CD8-positive, alpha-beta memory T cell (primary cell): ENCODE data around the gene CHSY1. TPM values are rescaled to one million over a fixed set of nuclear protein-coding genes. Genes with fewer than 3 reads are reported as not detected.

Experiments used
- CTCF ChIA-PET: fragments of 350-600 bp; sonication (Branson Sonifier 250); formaldehyde crosslinking; loops from one replicate; lab custom pipeline; 2021; ENCODE audit warnings: antibody characterized with exemption; lab: Charles Lee
- POLR2A ChIA-PET: fragments of 350-600 bp; sonication (Branson Sonifier 250); formaldehyde crosslinking; loops from one replicate; lab custom pipeline; 2021; ENCODE audit warnings: antibody characterized with exemption; lab: Charles Lee
- DNase-seq, 5 donors: peaks; one replicate each; pipeline versions ENCODE4 v3.0.0 to v3.0.0-alpha.2; 2020 to 2022; ENCODE audit warnings: mixed read lengths in 1 of 5
- H3K27ac ChIP-seq: one replicate; pipeline ENCODE4 v1.7.0; 2013; ENCODE audit warnings: low read depth, mild to moderate bottlenecking, low read length, moderate library complexity
- H3K27me3 ChIP-seq: 2 replicates; pipeline ENCODE4 v1.7.0; 2013; ENCODE audit warnings: low read length, mild to moderate bottlenecking; ENCODE audit not compliant: insufficient read depth, poor library complexity, severe bottlenecking
- H3K36me3 ChIP-seq: 2 replicates; pipeline ENCODE4 v1.7.0; 2013; ENCODE audit warnings: mild to moderate bottlenecking, low read length, moderate library complexity; ENCODE audit not compliant: insufficient read depth
- H3K4me1 ChIP-seq: 2 replicates; pipeline ENCODE4 v1.7.0; 2013; ENCODE audit warnings: mild to moderate bottlenecking, low read length, moderate library complexity; ENCODE audit not compliant: insufficient read depth
- H3K4me3 ChIP-seq: 2 replicates; pipeline ENCODE4 v1.7.0; 2013; ENCODE audit warnings: mild to moderate bottlenecking, low read length
- H3K9me3 ChIP-seq: 2 replicates; pipeline ENCODE4 v1.7.0; 2013; ENCODE audit warnings: mild to moderate bottlenecking, low read length
- H3K27ac Mint-ChIP-seq, 8 donors: one replicate each; pipeline ENCODE4 v1.8.0; 2020 to 2021; ENCODE audit warnings: mixed read lengths in 8 of 8, mild to moderate bottlenecking in 6 of 8, inconsistent platforms in 3 of 8, moderate library complexity in 3 of 8
- H3K27me3 Mint-ChIP-seq, 2 donors: one replicate each; pipeline ENCODE4 v1.8.0; 2020 to 2021; ENCODE audit warnings: mixed read lengths in 2 of 2, mild to moderate bottlenecking in 1 of 2, moderate library complexity in 1 of 2
- H3K36me3 Mint-ChIP-seq, 3 donors: one replicate each; pipeline ENCODE4 v1.8.0; 2020 to 2021; ENCODE audit warnings: mixed read lengths in 3 of 3, inconsistent platforms in 1 of 3, mild to moderate bottlenecking in 1 of 3
- H3K4me1 Mint-ChIP-seq, 3 donors: one replicate each; pipeline ENCODE4 v1.8.0; 2020 to 2021; ENCODE audit warnings: mixed read lengths in 3 of 3, inconsistent platforms in 1 of 3, mild to moderate bottlenecking in 1 of 3
- H3K4me3 Mint-ChIP-seq, 7 donors: one replicate each; pipeline ENCODE4 v1.8.0; 2020 to 2021; ENCODE audit warnings: mixed read lengths in 7 of 7, mild to moderate bottlenecking in 6 of 7, moderate library complexity in 4 of 7, inconsistent platforms in 2 of 7
- H3K9me3 Mint-ChIP-seq, 5 donors: one replicate each; pipeline ENCODE4 v1.8.0; 2020 to 2022; ENCODE audit warnings: mixed read lengths in 5 of 5, mild to moderate bottlenecking in 3 of 5, moderate library complexity in 2 of 5, inconsistent platforms in 1 of 5
- polyA plus RNA-seq: library from polyadenylated mRNA; unstranded; fragments of 300-500 nt; fragmentation: Illumina TruSeq; gene quantifications from one replicate; pipeline ENCODE4 v1.2.3, GENCODE V29; 2021
- total RNA-seq, 2 experiments: library from RNA; stranded (reverse); gene quantifications; one replicate each; pipeline ENCODE4 v1.2.3, GENCODE V29; 2021

Gene CHSY1
- total and polyA plus RNA-seq, 3 experiments from 2014 or later: 3.6 to 49.7 (median 49.4) TPM

- peaks cover 0 to 13% (median 2%) of the 10 kb centered on the region in 3 donors for H3K36me3 Mint-ChIP-seq
- no peaks in the 10 kb centered on the region for H3K9me3 Mint-ChIP-seq
- H3K4me1 ChIP-seq: peaks cover 15% of the 10 kb centered on the region
- POLR2A ChIA-PET: no interaction called here
- H3K9me3 ChIP-seq: no peaks in the 10 kb centered on the region
- no peak for DNase-seq
- H3K27ac ChIP-seq: no peak overlapping the region
- H3K4me3 Mint-ChIP-seq: peak overlapping the region in 6 of 7 donors; percentile 7 to 65 (median 52)
- CTCF ChIA-PET: no interaction called here
- H3K27me3 ChIP-seq: no peaks in the 10 kb centered on the region
- no peaks in the 10 kb centered on the region for H3K36me3 ChIP-seq
- H3K27ac Mint-ChIP-seq: peak overlapping the region in 6 of 8 donors; percentile 10 to 59 (median 30)
- no peak overlapping the region for H3K4me3 ChIP-seq
- H3K4me1 Mint-ChIP-seq: peaks cover 61 to 85% (median 66%) of the 10 kb centered on the region in 3 donors
- H3K27me3 Mint-ChIP-seq: peaks cover 0 to under 1% of the 10 kb centered on the region in 2 donors
Observed at GRCh38 chr15:101188637-101189408, 63.0 kb downstream of the CHSY1 start.

- Mint-ChIP-seq H3K36me3 (peaks cover 0 to 18% (median 4%) of the 10 kb centered on the region in 3 donors), H3K4me1 (peaks cover 62 to 85% (median 66%) of the 10 kb centered on the region in 3 donors), H3K27ac (peak overlapping the region in 7 of 8 donors; percentile 13 to 73 (median 48)), H3K9me3 (no peaks in the 10 kb centered on the region), H3K4me3 (peak overlapping the region in 6 of 7 donors; percentile 13 to 57 (median 34)), H3K27me3 (no peaks in the 10 kb centered on the region)
- POLR2A ChIA-PET: no interaction called here
- no peaks in the 10 kb centered on the region for H3K36me3 ChIP-seq
- H3K27me3 ChIP-seq: no peaks in the 10 kb centered on the region
- H3K4me3 ChIP-seq: no peak overlapping the region
- no peaks in the 10 kb centered on the region for H3K9me3 ChIP-seq
- H3K4me1 ChIP-seq: peaks cover 9% of the 10 kb centered on the region
- no peak for DNase-seq
- no peak overlapping the region for H3K27ac ChIP-seq
- CTCF ChIA-PET: no interaction called here
Observed at GRCh38 chr15:101187820-101188636, 63.8 kb downstream of the CHSY1 start.

- no peaks in the 10 kb centered on the region for H3K27me3 Mint-ChIP-seq
- POLR2A ChIA-PET: no interaction called here
- no peak for DNase-seq
Observed at GRCh38 chr15:101185770-101186169, 66.1 kb downstream of the CHSY1 start.

GRCh38 chr15:101185336-101185735, 66.5 kb downstream of the CHSY1 start:
- Histone ChIP-seq H3K27me3 (no peaks in the 10 kb centered on the region), H3K9me3 (no peaks in the 10 kb centered on the region), H3K36me3 (no peaks in the 10 kb centered on the region), H3K4me3 (no peak overlapping the region), H3K27ac (no peak overlapping the region), H3K4me1 (peaks cover 9% of the 10 kb centered on the region)
- ChIA-PET POLR2A (no interaction called here), CTCF (interaction anchor here (1.3 kb wide), 1 partner anchor 10 kb away, joined by 3 read pairs; no protein-coding TSS in a partner anchor)
- H3K36me3 Mint-ChIP-seq: peaks cover 0 to 24% (median 5%) of the 10 kb centered on the region in 3 donors
- no peaks in the 10 kb centered on the region for H3K27me3 Mint-ChIP-seq
- H3K9me3 Mint-ChIP-seq: no peaks in the 10 kb centered on the region
- peaks cover 57 to 86% (median 68%) of the 10 kb centered on the region in 3 donors for H3K4me1 Mint-ChIP-seq
- no peak overlapping the region for H3K4me3 Mint-ChIP-seq
- DNase-seq: no peak
- H3K27ac Mint-ChIP-seq: peak overlapping the region in 1 of 8 donors; percentile 74

More at GRCh38 chr15:101185770-101186169, 66.1 kb downstream of the CHSY1 start:
- H3K4me1 ChIP-seq: peaks cover 7% of the 10 kb centered on the region
- Mint-ChIP-seq H3K4me1 (peaks cover 58 to 86% (median 69%) of the 10 kb centered on the region in 3 donors), H3K36me3 (peaks cover 0 to 21% (median 7%) of the 10 kb centered on the region in 3 donors), H3K9me3 (no peaks in the 10 kb centered on the region), H3K27ac (peak overlapping the region in 1 of 8 donors; percentile 74), H3K4me3 (no peak overlapping the region)
- H3K36me3 ChIP-seq: no peaks in the 10 kb centered on the region
- H3K9me3 ChIP-seq: no peaks in the 10 kb centered on the region
- H3K27ac ChIP-seq: no peak overlapping the region
- CTCF ChIA-PET: no interaction called here
- no peaks in the 10 kb centered on the region for H3K27me3 ChIP-seq
- no peak overlapping the region for H3K4me3 ChIP-seq

GRCh38 chr15:101184830-101185229, 67.0 kb downstream of the CHSY1 start:
- POLR2A ChIA-PET: no interaction called here
- H3K4me1 ChIP-seq: peaks cover 9% of the 10 kb centered on the region
- H3K9me3 Mint-ChIP-seq: no peaks in the 10 kb centered on the region
- no peaks in the 10 kb centered on the region for H3K27me3 Mint-ChIP-seq
- H3K27ac Mint-ChIP-seq: peak overlapping the region in 2 of 8 donors; percentile 26 to 69
- CTCF ChIA-PET: interaction anchor here (1.3 kb wide), 1 partner anchor 11 kb away, joined by 3 read pairs; no protein-coding TSS in a partner anchor
- no peaks in the 10 kb centered on the region for H3K27me3 ChIP-seq
- no peaks in the 10 kb centered on the region for H3K36me3 ChIP-seq
- H3K4me3 Mint-ChIP-seq: no peak overlapping the region
- H3K9me3 ChIP-seq: no peaks in the 10 kb centered on the region
- H3K36me3 Mint-ChIP-seq: peaks cover 0 to 28% (median 5%) of the 10 kb centered on the region in 3 donors
- no peak overlapping the region for H3K4me3 ChIP-seq
- no peak for DNase-seq
- H3K27ac ChIP-seq: no peak overlapping the region
- H3K4me1 Mint-ChIP-seq: peaks cover 53 to 82% (median 63%) of the 10 kb centered on the region in 3 donors

GRCh38 chr15:101183931-101184305, 67.9 kb downstream of the CHSY1 start:
- no peaks in the 10 kb centered on the region for H3K27me3 Mint-ChIP-seq
- no peak for DNase-seq
- ChIA-PET CTCF (interaction anchor here (1.3 kb wide), 1 partner anchor 11 kb away, joined by 3 read pairs; no protein-coding TSS in a partner anchor), POLR2A (no interaction called here)
- peaks cover 46 to 73% (median 55%) of the 10 kb centered on the region in 3 donors for H3K4me1 Mint-ChIP-seq
- Histone ChIP-seq H3K27ac (no peak overlapping the region), H3K36me3 (peaks cover under 1% of the 10 kb centered on the region), H3K9me3 (no peaks in the 10 kb centered on the region), H3K4me3 (no peak overlapping the region), H3K4me1 (peaks cover 9% of the 10 kb centered on the region), H3K27me3 (no peaks in the 10 kb centered on the region)
- H3K27ac Mint-ChIP-seq: peak overlapping the region in 4 of 8 donors; percentile 4 to 70 (median 40)
- no peaks in the 10 kb centered on the region for H3K9me3 Mint-ChIP-seq
- H3K36me3 Mint-ChIP-seq: peaks cover 0 to 31% (median 5%) of the 10 kb centered on the region in 3 donors
- no peak overlapping the region for H3K4me3 Mint-ChIP-seq

GRCh38 chr15:101183226-101183930, 68.5 kb downstream of the CHSY1 start:
- Histone ChIP-seq H3K9me3 (no peaks in the 10 kb centered on the region), H3K27ac (no peak overlapping the region), H3K4me3 (no peak overlapping the region), H3K27me3 (no peaks in the 10 kb centered on the region), H3K4me1 (peaks cover 9% of the 10 kb centered on the region), H3K36me3 (peaks cover 5% of the 10 kb centered on the region)
- Mint-ChIP-seq H3K4me1 (peaks cover 41 to 68% (median 50%) of the 10 kb centered on the region in 3 donors), H3K27ac (peak overlapping the region in 6 of 8 donors; percentile 0 to 70 (median 35)), H3K4me3 (no peak overlapping the region), H3K27me3 (no peaks in the 10 kb centered on the region), H3K36me3 (peaks cover 0 to 36% (median 10%) of the 10 kb centered on the region in 3 donors), H3K9me3 (no peaks in the 10 kb centered on the region)
- ChIA-PET POLR2A (no interaction called here), CTCF (no interaction called here)
- DNase-seq: no peak
